GM12892 (cell line): Measurements from ENCODE around the gene AP3B2.

ENCODE experiments used
- DNase-seq: peaks from one replicate; pipeline ENCODE4 v3.0.0; 2011; ENCODE audit not compliant: insufficient read length
- FAIRE-seq: peaks from 2 replicates; lab custom pipeline; 2011; peaks lifted over from hg19 to GRCh38; lab: Jason Lieb, UNC
- POLR2A ChIP-seq: IDR thresholded peaks from 2 replicates; pipeline ENCODE4 v1.6.1; 2011; ENCODE audit warnings: low read depth, low read length, control low read depth
- POLR2AphosphoS5 ChIP-seq: IDR thresholded peaks from 2 replicates; pipeline ENCODE4 v1.6.1; 2011; ENCODE audit warnings: low read depth, low read length, control low read depth
- TAF1 ChIP-seq: IDR thresholded peaks from 2 replicates; pipeline ENCODE4 v1.6.1; 2011; ENCODE audit warnings: low read depth, mild to moderate bottlenecking, control low read depth, low read length, borderline replicate concordance

Gene AP3B2

GRCh38 chr15:82688691-82689090, 21.0 kb downstream of the AP3B2 start:
- FAIRE-seq, result no peak
- no peak for DNase-seq
- no peak for TF ChIP-seq POLR2A
- no peak for TF ChIP-seq POLR2AphosphoS5
- TF ChIP-seq TAF1, result no peak

DNA sequence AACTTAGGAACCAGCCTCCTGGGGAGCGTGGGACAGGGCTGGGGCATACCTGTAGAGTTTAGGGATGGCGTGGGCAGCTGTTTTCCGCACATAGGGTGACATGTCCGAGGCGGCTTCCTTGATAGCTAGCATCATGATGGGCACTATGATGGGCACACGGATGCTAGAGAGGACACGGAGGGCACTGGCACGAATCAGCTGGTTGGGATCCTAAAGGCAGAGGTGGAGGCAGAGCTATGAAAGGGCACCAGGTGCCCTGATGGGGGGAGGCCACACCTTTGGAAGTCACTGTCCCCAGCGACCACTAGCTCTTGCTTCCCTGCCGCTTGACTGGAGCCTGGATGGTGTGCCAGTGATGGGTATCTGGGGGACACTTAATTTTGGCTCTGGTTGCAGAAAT, 28.3 kb downstream of the AP3B2 start:
- FAIRE-seq (no peak), DNase-seq (no peak)

GRCh38 chr15:82680200-82681102, 29.2 kb downstream of the AP3B2 start:
- DNase-seq, result peak; percentile 73
- TF ChIP-seq TAF1 (no peak), POLR2AphosphoS5 (no peak), POLR2A (no peak)
- FAIRE-seq, result peak; percentile 57

More for the DNA sequence above, 28.3 kb downstream of the AP3B2 start:
- TF ChIP-seq TAF1 (no peak), POLR2A (no peak)

DNA sequence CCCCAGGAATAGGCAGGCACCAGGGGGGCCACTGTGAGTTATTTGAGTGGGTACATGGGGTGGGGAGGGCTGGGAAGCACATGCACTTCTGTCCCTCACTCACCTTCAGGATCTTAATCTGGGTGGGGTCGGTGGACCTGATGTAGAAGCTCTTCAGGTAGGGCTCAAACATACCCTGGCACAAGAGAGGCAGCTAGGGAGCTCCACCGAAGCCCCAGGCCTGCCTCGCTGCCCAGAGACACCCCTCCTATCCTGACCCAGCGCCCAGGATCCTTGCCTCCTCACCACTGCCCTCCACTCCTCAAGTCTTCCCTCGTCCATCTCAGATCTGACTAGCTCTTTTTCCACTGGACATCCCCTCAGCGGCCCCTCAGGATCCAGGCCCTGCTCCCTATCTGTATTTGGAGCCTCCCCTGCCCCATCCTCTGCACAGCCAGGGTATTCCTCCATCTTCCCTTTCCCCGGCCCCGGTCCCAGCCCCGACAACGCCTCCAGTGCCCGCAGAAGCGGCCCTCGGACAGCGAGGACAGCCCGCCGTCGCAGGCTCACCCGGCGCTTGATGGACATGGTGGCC, 30.0 kb downstream of the AP3B2 start:
- TF ChIP-seq POLR2AphosphoS5 (no peak), POLR2A (no peak), TAF1 (no peak)
- no peak for DNase-seq
- no peak for FAIRE-seq

GRCh38 chr15:82677720-82678323, 31.9 kb downstream of the AP3B2 start:
- TF ChIP-seq TAF1 (no peak), POLR2AphosphoS5 (no peak), POLR2A (no peak)
- DNase-seq (no peak), FAIRE-seq (no peak)

DNA sequence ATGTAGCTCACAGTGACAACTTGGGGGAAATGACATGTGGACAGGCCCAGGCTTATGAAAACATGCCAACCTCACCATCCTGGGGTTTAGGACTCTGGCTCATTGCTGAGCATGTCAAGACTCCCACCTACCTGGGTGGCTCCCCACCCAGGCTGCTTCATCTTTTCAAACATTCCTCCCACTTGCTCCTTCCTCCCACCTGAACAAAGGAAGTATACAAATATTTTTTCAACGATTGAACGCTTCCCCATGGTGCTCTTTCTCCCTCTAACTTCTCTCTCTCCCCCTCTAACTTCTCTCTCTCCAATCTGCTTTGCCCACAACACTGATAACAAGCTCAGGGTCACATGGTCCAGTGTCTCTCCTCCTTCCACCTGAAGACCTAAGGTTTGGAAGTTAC, 34.8 kb downstream of the AP3B2 start:
- no peak for FAIRE-seq
- TF ChIP-seq POLR2AphosphoS5 (no peak), TAF1 (no peak), POLR2A (no peak)
- DNase-seq, result no peak

DNA sequence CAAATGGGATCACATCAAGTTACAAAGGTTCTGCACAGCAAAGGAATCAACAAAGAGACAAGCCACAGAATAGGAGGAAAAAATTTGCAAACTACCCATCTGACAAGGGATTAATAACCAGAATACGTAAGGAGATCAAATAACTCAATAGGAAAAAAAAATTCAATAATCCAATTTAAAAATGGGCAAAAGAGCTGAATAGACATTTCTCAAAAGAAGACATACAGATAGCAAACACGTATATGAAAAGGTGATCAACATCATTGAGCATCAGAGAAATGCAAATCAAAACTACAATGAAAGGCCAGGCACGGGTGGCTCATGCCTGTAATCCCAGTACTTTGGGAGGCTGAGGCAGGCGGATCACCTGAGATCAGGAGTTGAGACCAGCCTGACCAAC, 39.0 kb downstream of the AP3B2 start:
- DNase-seq, result no peak
- FAIRE-seq, result no peak
- TF ChIP-seq TAF1, result no peak
- no peak for TF ChIP-seq POLR2AphosphoS5
- TF ChIP-seq POLR2A, result no peak

- no peak for DNase-seq
- no peak for FAIRE-seq
- TF ChIP-seq POLR2AphosphoS5 (no peak), POLR2A (no peak), TAF1 (no peak)
Observed at GRCh38 chr15:82666606-82667005, 43.1 kb downstream of the AP3B2 start.

DNA sequence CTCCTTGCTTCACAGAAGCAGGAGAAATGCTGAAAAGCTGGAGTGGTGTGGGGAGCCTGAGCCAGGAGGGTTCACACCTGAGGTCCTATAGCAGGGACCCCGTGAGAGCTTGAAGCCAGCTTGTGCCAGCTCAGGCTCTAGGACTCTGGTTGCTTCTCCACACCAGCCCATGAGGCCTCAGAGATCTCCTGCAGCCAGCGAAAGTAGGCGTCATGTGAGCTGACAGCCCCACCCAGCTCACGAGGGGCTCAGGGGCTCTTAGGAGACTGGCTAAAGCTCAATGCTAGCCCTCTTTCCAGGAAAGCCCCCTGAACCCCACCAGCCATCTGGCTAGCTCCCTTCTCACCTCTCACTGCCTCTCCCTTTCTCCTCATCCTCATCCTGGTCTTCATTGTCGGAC, 45.7 kb downstream of the AP3B2 start:
- no peak for TF ChIP-seq POLR2A
- no peak for TF ChIP-seq POLR2AphosphoS5
- no peak for TF ChIP-seq TAF1
- no peak for DNase-seq
- no peak for FAIRE-seq

GRCh38 chr15:82663186-82663600, 46.5 kb downstream of the AP3B2 start:
- FAIRE-seq (no peak), DNase-seq (peak; percentile 54)
- TF ChIP-seq TAF1, result no peak
- no peak for TF ChIP-seq POLR2AphosphoS5
- TF ChIP-seq POLR2A, result no peak

DNA sequence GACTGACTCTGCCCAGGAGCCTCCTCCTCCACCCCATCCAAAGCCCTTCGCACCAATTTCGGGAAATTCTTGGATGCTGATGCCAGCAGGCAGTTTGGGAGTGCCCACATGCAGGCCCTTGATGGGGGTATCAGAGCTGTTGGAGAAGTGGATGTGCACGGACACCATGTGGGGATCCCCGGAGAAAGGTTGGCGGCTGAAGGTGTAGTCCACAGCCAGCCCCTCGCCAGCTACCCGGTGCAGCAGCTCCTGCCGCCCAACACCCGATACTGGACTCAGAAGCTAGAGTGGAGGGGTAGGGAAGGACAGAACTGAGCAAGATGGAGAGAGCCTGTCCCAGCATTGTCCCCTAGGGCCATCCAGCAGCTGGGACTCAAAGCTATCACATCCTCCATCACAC, 47.0 kb downstream of the AP3B2 start:
- FAIRE-seq (no peak), DNase-seq (no peak)
- TF ChIP-seq TAF1 (no peak), POLR2AphosphoS5 (no peak), POLR2A (no peak)

GRCh38 chr15:82660378-82660777, 49.3 kb downstream of the AP3B2 start:
- FAIRE-seq, result no peak
- no peak for DNase-seq
- TF ChIP-seq POLR2AphosphoS5 (no peak), POLR2A (no peak), TAF1 (no peak)
